ENCODE data around the gene SLC27A1.

DNA sequence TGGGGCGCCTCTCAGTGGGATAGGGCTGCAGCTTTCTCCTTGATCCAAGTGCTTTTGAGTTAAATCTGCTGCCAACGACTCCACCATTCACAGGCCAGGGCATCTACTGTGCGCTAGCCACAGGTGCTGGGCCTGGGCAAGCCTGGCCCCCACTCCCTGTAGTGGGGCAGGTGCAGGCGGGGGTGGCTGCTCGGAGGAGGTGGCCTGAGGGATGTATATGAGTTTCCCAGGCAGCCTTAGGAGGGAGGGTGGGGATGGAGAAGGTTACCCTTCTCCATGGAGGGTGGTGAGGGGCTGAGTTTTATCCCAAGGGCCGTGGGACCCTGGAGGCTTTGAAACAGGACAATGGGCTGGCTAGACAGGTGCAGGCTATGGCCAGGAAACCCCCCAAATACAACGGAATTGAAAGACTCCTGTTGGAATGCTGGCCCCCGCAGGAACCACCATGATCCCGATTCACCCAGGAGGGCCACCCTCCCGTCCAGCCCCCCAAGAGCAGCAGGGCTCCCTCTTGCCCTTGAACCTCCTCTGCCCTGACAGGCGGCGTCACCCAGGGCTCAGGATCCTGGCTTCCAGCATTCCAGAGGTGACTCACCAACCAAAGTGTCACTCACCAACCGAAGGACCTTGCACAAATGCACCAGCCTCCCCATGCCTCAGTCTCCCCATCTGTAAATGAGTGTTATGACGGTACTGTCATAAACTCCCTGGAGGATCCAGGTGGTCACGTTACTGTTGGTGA, 45.3 kb downstream of the SLC27A1 start:
- TF ChIP-seq TCF7L2 (IDR thresholded peaks at IDR 0.05; ENCODE audit: low read depth, low read length): no peak
- TF ChIP-seq YY1 (IDR thresholded peaks at IDR 0.05; ENCODE audit: borderline replicate concordance in 1 of 3, control insufficient read depth in 1 of 3, extremely low read depth in 1 of 3, insufficient read depth in 3 of 3, insufficient read length in 1 of 3, insufficient replicate concordance in 2 of 3, low read depth in 1 of 3, low read length in 2 of 3): no peak
- TF ChIP-seq, protein P1, sequence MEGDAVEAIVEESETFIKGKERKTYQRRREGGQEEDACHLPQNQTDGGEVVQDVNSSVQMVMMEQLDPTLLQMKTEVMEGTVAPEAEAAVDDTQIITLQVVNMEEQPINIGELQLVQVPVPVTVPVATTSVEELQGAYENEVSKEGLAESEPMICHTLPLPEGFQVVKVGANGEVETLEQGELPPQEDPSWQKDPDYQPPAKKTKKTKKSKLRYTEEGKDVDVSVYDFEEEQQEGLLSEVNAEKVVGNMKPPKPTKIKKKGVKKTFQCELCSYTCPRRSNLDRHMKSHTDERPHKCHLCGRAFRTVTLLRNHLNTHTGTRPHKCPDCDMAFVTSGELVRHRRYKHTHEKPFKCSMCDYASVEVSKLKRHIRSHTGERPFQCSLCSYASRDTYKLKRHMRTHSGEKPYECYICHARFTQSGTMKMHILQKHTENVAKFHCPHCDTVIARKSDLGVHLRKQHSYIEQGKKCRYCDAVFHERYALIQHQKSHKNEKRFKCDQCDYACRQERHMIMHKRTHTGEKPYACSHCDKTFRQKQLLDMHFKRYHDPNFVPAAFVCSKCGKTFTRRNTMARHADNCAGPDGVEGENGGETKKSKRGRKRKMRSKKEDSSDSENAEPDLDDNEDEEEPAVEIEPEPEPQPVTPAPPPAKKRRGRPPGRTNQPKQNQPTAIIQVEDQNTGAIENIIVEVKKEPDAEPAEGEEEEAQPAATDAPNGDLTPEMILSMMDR (IDR thresholded peaks at IDR 0.05 in 2 of 3, conservative IDR thresholded peaks at IDR 0.05 in 1 of 3; ENCODE audit: insufficient read depth in 2 of 3, low read depth in 1 of 3, low read length in 3 of 3): no peak
- TF ChIP-seq, protein P2, sequence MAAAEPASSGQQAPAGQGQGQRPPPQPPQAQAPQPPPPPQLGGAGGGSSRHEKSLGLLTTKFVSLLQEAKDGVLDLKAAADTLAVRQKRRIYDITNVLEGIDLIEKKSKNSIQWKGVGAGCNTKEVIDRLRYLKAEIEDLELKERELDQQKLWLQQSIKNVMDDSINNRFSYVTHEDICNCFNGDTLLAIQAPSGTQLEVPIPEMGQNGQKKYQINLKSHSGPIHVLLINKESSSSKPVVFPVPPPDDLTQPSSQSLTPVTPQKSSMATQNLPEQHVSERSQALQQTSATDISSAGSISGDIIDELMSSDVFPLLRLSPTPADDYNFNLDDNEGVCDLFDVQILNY (CRISPR knock-in tag; IDR thresholded peaks at IDR 0.05): no peak
- TF ChIP-seq, protein P3, sequence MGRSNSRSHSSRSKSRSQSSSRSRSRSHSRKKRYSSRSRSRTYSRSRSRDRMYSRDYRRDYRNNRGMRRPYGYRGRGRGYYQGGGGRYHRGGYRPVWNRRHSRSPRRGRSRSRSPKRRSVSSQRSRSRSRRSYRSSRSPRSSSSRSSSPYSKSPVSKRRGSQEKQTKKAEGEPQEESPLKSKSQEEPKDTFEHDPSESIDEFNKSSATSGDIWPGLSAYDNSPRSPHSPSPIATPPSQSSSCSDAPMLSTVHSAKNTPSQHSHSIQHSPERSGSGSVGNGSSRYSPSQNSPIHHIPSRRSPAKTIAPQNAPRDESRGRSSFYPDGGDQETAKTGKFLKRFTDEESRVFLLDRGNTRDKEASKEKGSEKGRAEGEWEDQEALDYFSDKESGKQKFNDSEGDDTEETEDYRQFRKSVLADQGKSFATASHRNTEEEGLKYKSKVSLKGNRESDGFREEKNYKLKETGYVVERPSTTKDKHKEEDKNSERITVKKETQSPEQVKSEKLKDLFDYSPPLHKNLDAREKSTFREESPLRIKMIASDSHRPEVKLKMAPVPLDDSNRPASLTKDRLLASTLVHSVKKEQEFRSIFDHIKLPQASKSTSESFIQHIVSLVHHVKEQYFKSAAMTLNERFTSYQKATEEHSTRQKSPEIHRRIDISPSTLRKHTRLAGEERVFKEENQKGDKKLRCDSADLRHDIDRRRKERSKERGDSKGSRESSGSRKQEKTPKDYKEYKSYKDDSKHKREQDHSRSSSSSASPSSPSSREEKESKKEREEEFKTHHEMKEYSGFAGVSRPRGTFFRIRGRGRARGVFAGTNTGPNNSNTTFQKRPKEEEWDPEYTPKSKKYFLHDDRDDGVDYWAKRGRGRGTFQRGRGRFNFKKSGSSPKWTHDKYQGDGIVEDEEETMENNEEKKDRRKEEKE (IDR thresholded peaks at IDR 0.05; ENCODE audit: borderline replicate concordance in 1 of 2, control insufficient read depth in 1 of 2, low read depth in 2 of 2, low read length in 1 of 2): no peak
- TF ChIP-seq, protein P4, sequence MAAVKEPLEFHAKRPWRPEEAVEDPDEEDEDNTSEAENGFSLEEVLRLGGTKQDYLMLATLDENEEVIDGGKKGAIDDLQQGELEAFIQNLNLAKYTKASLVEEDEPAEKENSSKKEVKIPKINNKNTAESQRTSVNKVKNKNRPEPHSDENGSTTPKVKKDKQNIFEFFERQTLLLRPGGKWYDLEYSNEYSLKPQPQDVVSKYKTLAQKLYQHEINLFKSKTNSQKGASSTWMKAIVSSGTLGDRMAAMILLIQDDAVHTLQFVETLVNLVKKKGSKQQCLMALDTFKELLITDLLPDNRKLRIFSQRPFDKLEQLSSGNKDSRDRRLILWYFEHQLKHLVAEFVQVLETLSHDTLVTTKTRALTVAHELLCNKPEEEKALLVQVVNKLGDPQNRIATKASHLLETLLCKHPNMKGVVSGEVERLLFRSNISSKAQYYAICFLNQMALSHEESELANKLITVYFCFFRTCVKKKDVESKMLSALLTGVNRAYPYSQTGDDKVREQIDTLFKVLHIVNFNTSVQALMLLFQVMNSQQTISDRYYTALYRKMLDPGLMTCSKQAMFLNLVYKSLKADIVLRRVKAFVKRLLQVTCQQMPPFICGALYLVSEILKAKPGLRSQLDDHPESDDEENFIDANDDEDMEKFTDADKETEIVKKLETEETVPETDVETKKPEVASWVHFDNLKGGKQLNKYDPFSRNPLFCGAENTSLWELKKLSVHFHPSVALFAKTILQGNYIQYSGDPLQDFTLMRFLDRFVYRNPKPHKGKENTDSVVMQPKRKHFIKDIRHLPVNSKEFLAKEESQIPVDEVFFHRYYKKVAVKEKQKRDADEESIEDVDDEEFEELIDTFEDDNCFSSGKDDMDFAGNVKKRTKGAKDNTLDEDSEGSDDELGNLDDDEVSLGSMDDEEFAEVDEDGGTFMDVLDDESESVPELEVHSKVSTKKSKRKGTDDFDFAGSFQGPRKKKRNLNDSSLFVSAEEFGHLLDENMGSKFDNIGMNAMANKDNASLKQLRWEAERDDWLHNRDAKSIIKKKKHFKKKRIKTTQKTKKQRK (IDR thresholded peaks at IDR 0.05; ENCODE audit: borderline replicate concordance, low read depth, low read length): no peak
